DMS53 treated with DMSO at 0.1 percent for 48 hours (cell line): ENCODE measurements around the gene IL16.

Experiments used
- DNase-seq: peaks from one replicate; lab custom pipeline; 2025; ENCODE audit not compliant: unreplicated experiment; lab: John Stamatoyannopoulos, UW

Gene IL16

GRCh38 chr15:81174125-81174791 is 22.4 kb upstream of the IL16 start:
- DNase-seq = no peak

DNA sequence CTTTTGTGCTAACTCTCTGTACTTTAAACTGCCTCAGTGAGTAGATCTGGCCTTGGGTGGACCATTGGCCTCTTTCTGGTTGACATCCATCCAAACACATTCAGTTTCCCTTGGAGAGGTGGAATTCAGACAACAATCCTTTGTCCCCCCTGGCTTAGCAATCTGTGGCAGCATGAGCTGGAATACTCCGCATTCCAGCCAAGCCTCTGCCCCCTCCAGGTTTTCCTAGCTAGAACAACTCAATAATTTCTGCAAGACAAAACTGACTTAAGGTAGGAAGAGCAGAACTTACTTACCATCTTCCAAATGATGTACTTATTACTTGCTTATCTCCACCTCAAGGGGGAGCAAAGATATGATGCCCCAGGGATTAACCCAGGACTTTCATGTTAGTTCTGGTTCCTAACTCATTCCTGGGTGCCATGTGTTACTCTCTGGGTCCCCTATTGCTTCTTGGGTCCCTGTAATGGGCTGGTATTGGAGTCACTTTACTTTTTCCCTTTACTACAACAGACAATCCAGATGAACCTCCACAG is 21.8 kb upstream of the IL16 start:
- no peak for DNase-seq

GRCh38 chr15:81175496-81175895 is 21.2 kb upstream of the IL16 start:
- DNase-seq = no peak

GRCh38 chr15:81176291-81176893 is 20.3 kb upstream of the IL16 start:
- DNase-seq = no peak

- DNase-seq = no peak
Observed at GRCh38 chr15:81178365-81178764, 18.3 kb upstream of the IL16 start.

DNA sequence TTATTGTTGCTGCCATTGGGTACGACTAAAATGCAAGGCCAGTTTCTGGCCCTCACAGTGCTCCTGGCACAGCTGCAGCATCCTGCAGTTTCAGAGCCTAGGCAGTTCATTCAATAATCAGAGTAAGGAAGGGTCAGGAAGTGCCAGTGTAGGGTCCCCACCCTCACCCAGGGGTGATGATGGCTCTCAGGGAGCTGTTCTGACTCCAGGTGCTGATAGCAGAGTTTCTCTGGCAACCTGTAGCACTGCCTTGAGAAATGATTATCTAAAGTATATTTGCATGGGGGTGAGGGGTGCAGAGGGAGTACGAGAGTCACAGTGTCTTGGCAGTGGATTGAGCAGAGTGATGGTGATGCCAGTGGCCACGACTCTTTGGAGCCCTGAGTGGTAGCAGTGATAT is 15.5 kb upstream of the IL16 start:
- no peak for DNase-seq

DNA sequence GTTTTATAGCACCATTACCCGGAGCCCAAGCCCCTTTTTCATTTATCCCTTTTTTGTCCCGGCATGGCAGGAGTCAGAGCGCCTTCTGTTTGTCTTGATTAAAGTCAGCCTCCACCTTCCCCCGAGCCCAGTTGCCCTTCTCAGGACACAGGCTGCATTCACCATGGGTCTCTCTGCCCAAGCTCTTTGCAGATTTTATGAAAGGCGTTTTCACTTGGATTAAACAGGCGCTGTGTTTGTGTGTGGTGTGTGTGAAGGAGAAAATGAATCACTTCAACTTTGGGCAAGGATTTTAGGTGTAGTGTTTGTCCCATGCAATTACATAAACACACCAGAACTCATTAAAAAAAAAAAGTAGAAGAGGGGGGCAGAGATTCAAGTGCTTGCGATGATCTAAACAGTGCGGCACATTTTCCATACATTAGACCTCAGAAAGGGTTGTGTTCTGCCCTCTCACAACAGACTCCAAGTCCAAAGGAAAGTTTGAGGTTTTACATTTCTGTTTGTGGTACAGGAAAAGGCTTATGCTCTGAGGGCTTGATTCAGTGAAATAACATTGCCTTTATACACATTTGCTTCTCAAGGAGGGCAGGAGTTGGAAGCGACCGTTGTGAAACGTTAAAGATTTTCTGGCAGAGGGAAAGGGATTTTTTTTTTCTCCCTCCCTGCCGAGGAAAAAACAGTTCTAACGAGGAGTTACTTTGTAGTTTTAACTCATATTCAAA is 14.5 kb upstream of the IL16 start:
- no peak for DNase-seq

GRCh38 chr15:81182756-81183438 is 13.8 kb upstream of the IL16 start:
- no peak for DNase-seq

DNA sequence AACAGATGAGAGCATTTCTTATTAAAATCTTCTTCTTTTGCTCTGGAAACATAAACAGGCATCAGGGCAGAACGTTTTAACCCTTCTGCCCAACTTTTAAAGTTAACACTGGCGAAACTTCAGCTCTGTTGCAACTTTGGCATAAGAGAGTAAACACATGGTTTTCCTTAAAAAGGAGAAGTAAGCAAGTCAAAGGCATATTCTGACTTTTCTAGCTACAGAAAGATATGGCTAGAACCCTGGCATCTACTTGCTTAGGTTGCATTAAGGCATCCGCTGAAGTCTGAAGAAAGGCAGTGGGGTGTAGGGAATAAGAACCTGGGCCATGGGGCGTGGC is 13.3 kb upstream of the IL16 start:
- no peak for DNase-seq

DNA sequence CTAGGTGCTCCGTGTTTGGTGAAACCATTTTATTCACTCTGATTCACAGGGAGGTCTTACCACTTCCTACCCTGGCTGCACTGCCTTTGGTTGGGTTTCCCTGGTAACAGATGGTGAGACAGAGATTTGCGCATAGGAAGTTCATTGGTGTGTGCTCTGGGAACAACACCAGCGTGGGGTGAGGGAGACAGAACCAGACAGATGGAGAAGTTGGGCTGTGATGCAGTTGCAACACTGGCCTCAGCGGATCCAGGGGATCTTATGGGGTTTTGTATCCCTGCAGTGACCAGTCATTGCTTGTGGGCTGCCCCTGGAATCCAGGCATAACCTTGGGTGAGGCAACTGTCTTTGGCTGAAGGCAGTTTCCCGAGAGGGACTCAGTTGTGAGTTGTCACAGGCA is 12.5 kb upstream of the IL16 start:
- DNase-seq = no peak

DNA sequence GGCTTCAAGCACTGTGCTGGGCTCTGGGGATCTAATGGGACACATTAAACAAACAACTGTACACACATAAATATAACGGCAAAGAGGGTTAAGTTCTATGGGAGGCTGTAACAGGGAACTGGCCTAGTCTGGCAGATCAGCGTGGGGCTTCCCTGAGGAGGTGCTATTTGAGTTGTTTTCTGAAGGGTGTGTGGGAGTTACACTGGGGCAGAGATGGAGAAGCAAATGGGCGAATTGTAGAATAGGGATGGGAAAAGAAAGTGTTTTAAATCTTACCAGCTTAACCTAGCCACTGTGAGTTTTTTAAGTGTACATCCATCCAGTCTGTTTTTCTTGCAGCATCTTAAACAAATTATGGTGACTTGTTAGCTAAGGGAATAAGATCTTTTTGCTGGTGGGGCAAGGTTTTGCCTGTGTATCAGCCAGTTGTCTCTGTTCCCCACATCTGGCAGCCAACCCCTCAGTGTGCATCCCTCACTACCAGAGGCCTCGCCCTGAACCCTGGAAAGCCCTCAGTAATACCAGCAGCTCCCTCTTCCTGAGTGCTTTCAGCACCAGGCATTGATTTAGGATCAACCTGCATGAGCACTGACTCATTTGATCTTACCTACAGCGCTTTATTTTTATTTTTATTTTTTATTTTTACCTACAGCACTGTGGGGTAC is 10.9 kb upstream of the IL16 start:
- no peak for DNase-seq

DNA sequence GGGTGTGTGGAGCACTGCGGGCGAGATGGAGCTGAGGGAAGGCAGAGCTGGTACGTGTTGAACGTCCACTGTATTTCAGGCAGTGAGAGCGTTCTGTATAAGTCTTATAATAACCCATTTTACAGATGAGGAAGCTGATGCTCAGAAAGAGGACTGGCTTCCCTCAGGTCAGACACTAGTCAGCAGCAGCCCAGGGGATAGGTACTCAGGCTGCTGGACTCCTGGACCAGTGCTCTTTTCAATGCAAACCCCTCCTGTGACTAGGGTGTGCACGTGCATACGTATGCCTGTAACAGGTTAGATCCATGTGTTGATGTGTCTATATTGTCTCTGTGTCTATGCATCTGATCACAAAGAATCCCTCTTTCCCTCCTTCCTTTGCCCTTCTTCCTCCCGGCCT is 8.3 kb upstream of the IL16 start:
- no peak for DNase-seq

DNA sequence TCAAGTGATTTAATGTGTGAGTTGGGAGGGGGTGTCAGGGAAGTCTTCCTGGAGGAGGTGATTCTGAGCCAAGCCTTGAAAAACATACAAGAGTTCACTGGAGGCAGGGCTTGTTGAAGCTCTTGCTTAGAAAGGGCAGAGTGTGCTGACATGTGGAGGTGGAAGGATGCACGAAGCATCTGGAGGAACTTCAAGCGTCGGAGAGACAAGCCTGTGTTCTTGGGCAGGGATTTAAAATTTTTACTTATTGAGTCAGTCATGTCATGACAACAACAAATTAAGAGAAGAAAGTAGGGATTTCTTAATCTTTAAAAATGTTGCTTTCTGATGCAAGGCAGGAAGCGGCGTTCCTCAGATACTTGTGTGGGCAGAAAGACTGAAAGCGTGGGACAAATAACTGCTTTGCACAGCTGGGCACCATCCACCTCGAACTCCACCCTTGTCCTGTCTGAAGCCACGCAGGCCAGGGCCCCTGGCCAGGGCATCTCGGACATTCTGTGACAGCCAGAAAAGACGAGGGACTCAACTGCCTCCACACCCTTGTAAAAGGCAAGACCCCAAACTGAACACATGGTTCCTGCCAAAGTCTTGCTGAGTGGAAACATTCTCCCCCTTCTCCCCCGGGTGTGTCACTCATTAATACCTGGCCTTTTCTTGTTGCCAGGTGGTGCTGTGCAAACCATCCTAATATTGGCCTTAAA is 6.9 kb upstream of the IL16 start:
- no peak for DNase-seq

- no peak for DNase-seq
Observed at GRCh38 chr15:81190922-81191507, 5.7 kb upstream of the IL16 start.

DNA sequence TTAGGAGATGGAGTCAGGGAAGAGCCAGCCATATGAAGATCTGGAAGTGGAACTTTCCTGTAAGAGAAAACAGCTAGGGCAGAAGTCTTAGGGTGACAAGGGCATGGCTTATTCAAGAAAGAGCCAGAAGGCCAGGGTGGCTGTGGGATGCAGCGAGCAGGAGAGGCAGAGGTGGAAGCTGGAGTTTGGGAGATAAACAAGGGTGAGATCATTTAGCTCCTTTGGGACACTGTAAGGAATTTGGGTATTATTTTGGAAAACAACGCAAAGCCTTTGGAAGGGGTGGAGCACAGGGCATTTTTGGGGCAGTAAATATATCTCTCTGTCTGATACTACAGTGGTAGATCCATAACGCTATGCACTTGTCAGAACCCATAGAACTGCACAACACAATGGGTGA is 5.0 kb upstream of the IL16 start:
- DNase-seq = no peak

GRCh38 chr15:81194723-81195122 is 2.0 kb upstream of the IL16 start:
- DNase-seq = peak; percentile 9

DNA sequence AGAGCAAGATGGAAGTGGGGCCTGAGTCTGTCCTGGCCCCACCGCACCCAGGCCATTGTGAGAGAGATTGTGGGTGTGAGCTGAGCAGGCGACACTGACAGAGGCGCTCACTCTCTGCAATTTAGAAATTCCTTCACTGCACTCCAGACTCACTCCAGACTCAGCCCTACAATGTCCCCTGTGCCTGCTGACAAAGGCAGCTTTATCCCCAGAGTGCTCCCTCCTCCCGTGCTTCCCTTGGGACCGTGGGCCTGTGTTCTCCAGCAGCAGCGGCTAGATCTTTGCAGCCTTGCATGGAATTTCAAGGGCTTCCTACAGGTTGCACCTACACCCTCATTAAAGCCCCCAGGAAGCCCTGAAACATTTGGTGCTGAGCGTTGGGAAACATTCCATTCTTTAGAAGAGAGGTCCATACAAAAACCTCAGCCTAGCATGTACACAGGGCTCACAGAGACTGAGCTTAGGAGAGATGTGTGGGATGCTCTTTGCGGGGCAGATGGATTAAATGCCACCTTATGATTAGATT is 1.3 kb upstream of the IL16 start:
- DNase-seq = no peak

DNA sequence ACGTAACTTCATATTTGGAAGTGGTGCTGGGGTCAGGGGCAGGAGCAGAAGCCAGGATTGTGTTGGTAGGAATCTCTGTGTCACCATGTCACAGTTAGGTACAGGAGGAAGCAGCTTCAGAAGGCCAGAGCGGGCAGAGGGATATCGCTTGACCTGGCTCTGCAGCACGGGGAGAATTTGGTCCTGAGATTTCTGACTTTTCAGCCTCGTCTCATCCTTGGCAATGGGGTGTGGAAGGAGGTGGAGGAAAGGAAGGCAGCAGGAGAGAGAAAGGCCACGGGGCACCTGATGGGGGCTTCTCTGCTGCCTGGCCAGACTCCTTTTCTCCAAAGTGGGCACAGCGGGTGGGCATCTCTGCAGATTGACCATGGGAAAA is 564 bp downstream of the IL16 start:
- DNase-seq = no peak

GRCh38 chr15:81197688-81198281 is 1.1 kb downstream of the IL16 start:
- DNase-seq = no peak
